GM23338 (cell line): ENCODE measurements around the gene NPY4R.
"Not testable (repeated sequence)": the region's sequence is repeated elsewhere in the genome, so short reads cannot be mapped to it uniquely, and the experiment has no call there.

Experiments used
- CTCF ChIP-seq, 2 experiments: fragments of 200-600 bp in 1 of 2; sonication (generic) in 1 of 2; conservative IDR thresholded peaks; 2 replicates each; pipeline versions ENCODE4 v1.5.1 to v1.6.1; 2016 to 2017; ENCODE audit warnings: antibody characterized with exemption in 2 of 2, low read depth in 2 of 2, mild to moderate bottlenecking in 2 of 2, moderate library complexity in 1 of 2
- EZH2 ChIP-seq: fragments of 200-600 bp; sonication (generic); IDR thresholded peaks from one replicate; pipeline ENCODE4 v1.8.0; 2017; ENCODE audit warnings: antibody characterized with exemption, mild to moderate bottlenecking, low read depth; ENCODE audit not compliant: unreplicated experiment
- EZH2phosphoT487 ChIP-seq: fragments of 200-600 bp; sonication (generic); IDR thresholded peaks from one replicate; pipeline ENCODE4 v1.8.1; 2018; ENCODE audit warnings: antibody characterized with exemption; ENCODE audit not compliant: unreplicated experiment
- POLR2AphosphoS5 ChIP-seq: IDR thresholded peaks from 2 replicates; pipeline ENCODE4 v1.6.1; 2016; ENCODE audit warnings: antibody characterized with exemption, low read depth

DNA sequence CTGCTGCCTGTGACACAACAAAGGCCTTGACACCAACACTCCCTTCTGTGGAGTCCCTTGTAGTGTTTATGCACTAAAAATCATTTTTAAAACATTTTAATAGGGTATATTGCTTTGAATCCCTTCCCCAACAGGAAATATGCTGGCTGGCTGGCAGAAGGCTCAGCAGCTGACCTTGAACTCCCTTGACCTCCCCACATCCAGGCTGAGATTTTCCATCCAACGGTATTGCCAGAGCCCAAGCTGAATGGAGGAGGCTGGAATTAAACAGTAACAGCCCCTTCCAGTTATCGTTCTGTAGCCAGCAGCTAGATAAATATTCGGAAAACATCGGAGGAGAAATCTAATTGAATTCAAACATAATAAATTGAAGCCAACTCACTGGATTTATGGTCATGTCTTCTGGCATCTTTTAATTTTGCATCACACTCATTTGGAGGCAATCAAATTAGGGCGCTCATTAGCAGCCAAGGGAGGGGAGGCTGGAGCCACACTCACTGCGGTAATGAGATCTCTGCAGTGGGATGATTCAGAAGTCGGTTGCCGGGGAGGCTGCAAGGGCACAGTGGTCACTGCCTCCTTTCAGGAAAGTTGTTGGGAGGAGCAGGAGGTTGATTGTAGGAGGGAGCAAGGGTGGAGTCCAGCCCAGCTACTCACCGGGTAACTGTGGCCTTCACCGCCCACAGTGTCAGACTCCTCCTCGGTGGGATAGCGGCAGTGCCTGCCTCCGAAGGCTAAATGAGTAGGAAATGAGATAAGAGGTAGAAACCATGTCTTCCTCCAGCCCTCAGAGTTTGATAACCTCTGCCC, 46.0 kb downstream of the NPY4R start:
- not testable (repeated sequence) for TF ChIP-seq POLR2AphosphoS5; CTCF (conservative IDR thresholded peaks at IDR 0.05; ENCODE audit: low read depth in 2 of 2); EZH2phosphoT487; EZH2
